Fibroblast of villous mesenchyme (primary cell): ENCODE results near the gene SLC19A2. TPM values are rescaled to one million over a fixed set of nuclear protein-coding genes. Genes with fewer than 3 reads are reported as not detected.

Experiments
- DNase-seq: peaks from one replicate; pipeline ENCODE4 v3.0.0-alpha.2; 2010; ENCODE audit warnings: low read depth
- H3K4me3 ChIP-seq: 2 replicates; pipeline ENCODE4 v1.5.1; 2011; ENCODE audit warnings: low read depth, mild to moderate bottlenecking, low read length
- small RNA-seq: library from RNA; depleted of rRNA; stranded (forward); fragments of <200 nt; gene quantifications from one replicate; pipeline ENCODE3, GENCODE V24; 2012
- total RNA-seq: library from RNA; depleted of rRNA; stranded (reverse); fragments of >200 nt; gene quantifications from 2 replicates; pipeline ENCODE4 v1.2.3, GENCODE V29; 2012
- TF ChIP-seq, protein P1 (sequence below): IDR thresholded peaks from 2 replicates; pipeline ENCODE4 v1.5.1; 2012; ENCODE audit warnings: low read depth, mild to moderate bottlenecking, low read length; ENCODE audit not compliant: insufficient read depth

Gene SLC19A2
- total RNA-seq, 1 donor: 7.3 TPM

DNA sequence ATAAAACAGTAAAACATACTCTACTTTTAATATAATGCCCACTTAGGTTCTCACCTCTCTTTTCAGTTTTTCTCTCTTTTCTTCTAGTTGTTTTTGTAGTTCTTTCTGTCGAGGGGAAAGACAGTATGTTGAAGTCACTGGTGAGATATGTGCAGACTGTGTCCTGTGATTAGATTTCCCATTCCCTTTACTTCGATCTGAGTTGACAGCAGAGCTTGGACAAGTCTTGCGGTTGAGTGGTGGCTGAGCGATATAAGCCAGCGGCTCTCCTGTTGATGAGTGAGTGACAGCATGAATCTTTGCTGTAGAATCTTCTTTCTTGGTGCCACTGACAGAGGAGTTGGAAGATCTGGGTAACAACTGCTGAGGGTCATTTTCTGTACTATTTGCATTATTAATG is 64.4 kb downstream of the SLC19A2 start:
- no peak overlapping the region for H3K4me3 ChIP-seq
- TF ChIP-seq, protein P1, sequence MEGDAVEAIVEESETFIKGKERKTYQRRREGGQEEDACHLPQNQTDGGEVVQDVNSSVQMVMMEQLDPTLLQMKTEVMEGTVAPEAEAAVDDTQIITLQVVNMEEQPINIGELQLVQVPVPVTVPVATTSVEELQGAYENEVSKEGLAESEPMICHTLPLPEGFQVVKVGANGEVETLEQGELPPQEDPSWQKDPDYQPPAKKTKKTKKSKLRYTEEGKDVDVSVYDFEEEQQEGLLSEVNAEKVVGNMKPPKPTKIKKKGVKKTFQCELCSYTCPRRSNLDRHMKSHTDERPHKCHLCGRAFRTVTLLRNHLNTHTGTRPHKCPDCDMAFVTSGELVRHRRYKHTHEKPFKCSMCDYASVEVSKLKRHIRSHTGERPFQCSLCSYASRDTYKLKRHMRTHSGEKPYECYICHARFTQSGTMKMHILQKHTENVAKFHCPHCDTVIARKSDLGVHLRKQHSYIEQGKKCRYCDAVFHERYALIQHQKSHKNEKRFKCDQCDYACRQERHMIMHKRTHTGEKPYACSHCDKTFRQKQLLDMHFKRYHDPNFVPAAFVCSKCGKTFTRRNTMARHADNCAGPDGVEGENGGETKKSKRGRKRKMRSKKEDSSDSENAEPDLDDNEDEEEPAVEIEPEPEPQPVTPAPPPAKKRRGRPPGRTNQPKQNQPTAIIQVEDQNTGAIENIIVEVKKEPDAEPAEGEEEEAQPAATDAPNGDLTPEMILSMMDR: no peak
- no peak for DNase-seq

DNA sequence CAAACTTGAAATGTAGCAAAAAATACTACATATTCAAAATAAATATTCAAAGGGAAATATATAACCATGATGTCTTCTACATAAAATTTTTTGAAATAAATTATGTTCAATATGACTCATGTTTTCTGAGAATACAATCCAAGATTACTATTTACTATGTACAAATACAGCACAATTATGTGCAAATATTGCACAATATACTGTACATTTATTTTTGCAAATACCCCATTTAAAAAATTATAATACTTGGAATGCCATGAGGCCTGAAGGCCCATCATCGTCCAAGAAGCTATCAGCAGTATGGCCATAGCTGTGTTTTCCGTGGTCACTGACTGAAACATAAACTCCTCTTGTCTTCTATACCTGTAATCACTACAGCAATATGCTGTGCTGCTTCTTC is 70.8 kb downstream of the SLC19A2 start:
- no peak overlapping the region for H3K4me3 ChIP-seq
- TF ChIP-seq, protein P1: no peak
- no peak for DNase-seq

Small RNAs within 50 kb of the gene (small RNA-seq; reads per million reads assigned to genes)
- not detected for gene AL021068.2

Other genes starting within 250 kb of the SLC19A2 start
- gene NME7, start 118.1 kb downstream of the SLC19A2 start, total RNA-seq: 28.3 and 41.9 TPM in 2 replicates
- 30.0 and 40.6 TPM in 2 replicates for gene BLZF1, start 117.7 kb downstream of the SLC19A2 start, total RNA-seq
- gene CCDC181, start 58.5 kb downstream of the SLC19A2 start, total RNA-seq: 0.86 and 0.97 TPM in 2 replicates
- gene F5, start 100.5 kb upstream of the SLC19A2 start, total RNA-seq: not detected in 2 replicates
- not detected in 2 replicates for gene SELP, start 144.2 kb upstream of the SLC19A2 start, total RNA-seq
- not detected in 2 replicates for gene SELL, start 225.7 kb upstream of the SLC19A2 start, total RNA-seq
- not detected in 2 replicates for gene SELE, start 248.1 kb upstream of the SLC19A2 start, total RNA-seq